ENCODE results near the gene MYRFL.

The MYRFL gene

GRCh38 chr12:69934011-69934410, 109.0 kb downstream of the MYRFL start:
- TF ChIP-seq CTCF (IDR thresholded peaks at IDR 0.05; ENCODE audit: insufficient read depth, low read length, missing control alignments): no peak
- ChIA-PET POLR2A (no interaction called here), CTCF (no interaction called here)
- H3K4me3 ChIP-seq (ENCODE audit: low read depth, low read length): no peak overlapping the region
- DNase-seq (ENCODE audit: low read depth, low spot score): no peak

- H3K4me3 ChIP-seq (ENCODE audit: low read depth, low read length): no peak overlapping the region
- CTCF ChIA-PET: interaction anchor here (0.6 kb wide), 1 partner anchor 17 kb away, joined by 3 read pairs; no protein-coding TSS in a partner anchor
- DNase-seq (ENCODE audit: low read depth, low spot score): no peak
- TF ChIP-seq CTCF (IDR thresholded peaks at IDR 0.05; ENCODE audit: insufficient read depth, low read length, missing control alignments): no peak
- POLR2A ChIA-PET: no interaction called here
These were observed 110.6 kb downstream of the MYRFL start for GRCh38 chr12:69935651-69936100.

- H3K4me3 ChIP-seq (ENCODE audit: low read depth, low read length): no peak overlapping the region
- POLR2A ChIA-PET: no interaction called here
- CTCF ChIA-PET: no interaction called here
- DNase-seq (ENCODE audit: low read depth, low spot score): no peak
- TF ChIP-seq CTCF (IDR thresholded peaks at IDR 0.05; ENCODE audit: insufficient read depth, low read length, missing control alignments): no peak
These were observed 111.2 kb downstream of the MYRFL start for GRCh38 chr12:69936214-69936731.

GRCh38 chr12:69936766-69937165, 111.7 kb downstream of the MYRFL start:
- TF ChIP-seq CTCF (IDR thresholded peaks at IDR 0.05; ENCODE audit: insufficient read depth, low read length, missing control alignments): no peak
- ChIA-PET POLR2A (no interaction called here), CTCF (no interaction called here)
- H3K4me3 ChIP-seq (ENCODE audit: low read depth, low read length): no peak overlapping the region
- no peak for DNase-seq (ENCODE audit: low read depth, low spot score)

- CTCF ChIA-PET: no interaction called here
- POLR2A ChIA-PET: no interaction called here
- no peak overlapping the region for H3K4me3 ChIP-seq (ENCODE audit: low read depth, low read length)
- no peak for TF ChIP-seq CTCF (IDR thresholded peaks at IDR 0.05; ENCODE audit: insufficient read depth, low read length, missing control alignments)
- DNase-seq (ENCODE audit: low read depth, low spot score): no peak
These were observed 122.1 kb downstream of the MYRFL start for GRCh38 chr12:69947123-69947522.

- DNase-seq (ENCODE audit: low read depth, low spot score): no peak
- CTCF ChIA-PET: no interaction called here
- H3K4me3 ChIP-seq (ENCODE audit: low read depth, low read length): no peak overlapping the region
- POLR2A ChIA-PET: no interaction called here
- no peak for TF ChIP-seq CTCF (IDR thresholded peaks at IDR 0.05; ENCODE audit: insufficient read depth, low read length, missing control alignments)
These were observed 122.9 kb downstream of the MYRFL start for GRCh38 chr12:69947897-69948296.

All from AG04449 (cell line).